ENCODE data around the gene TOE1. TPM values are rescaled to one million over a fixed set of nuclear protein-coding genes. Genes with fewer than 3 reads are reported as not detected.

Gene TOE1
- total RNA-seq, 2 donors from 2014 or later = 2.0 to 2.3 TPM

GRCh38 chr1:45299296-45299695 is 40.7 kb upstream of the TOE1 start:
- intact Hi-C loops (cut with DNase I) = no loop called here
- TF ChIP-seq, protein P1, sequence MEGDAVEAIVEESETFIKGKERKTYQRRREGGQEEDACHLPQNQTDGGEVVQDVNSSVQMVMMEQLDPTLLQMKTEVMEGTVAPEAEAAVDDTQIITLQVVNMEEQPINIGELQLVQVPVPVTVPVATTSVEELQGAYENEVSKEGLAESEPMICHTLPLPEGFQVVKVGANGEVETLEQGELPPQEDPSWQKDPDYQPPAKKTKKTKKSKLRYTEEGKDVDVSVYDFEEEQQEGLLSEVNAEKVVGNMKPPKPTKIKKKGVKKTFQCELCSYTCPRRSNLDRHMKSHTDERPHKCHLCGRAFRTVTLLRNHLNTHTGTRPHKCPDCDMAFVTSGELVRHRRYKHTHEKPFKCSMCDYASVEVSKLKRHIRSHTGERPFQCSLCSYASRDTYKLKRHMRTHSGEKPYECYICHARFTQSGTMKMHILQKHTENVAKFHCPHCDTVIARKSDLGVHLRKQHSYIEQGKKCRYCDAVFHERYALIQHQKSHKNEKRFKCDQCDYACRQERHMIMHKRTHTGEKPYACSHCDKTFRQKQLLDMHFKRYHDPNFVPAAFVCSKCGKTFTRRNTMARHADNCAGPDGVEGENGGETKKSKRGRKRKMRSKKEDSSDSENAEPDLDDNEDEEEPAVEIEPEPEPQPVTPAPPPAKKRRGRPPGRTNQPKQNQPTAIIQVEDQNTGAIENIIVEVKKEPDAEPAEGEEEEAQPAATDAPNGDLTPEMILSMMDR (IDR thresholded peaks at IDR 0.05) = no peak
- TF ChIP-seq POLR2A (IDR thresholded peaks at IDR 0.05) = no peak
- H3K36me3 ChIP-seq (replicated peaks in 1 of 2; ENCODE audit: insufficient read depth in 1 of 2, low read depth in 2 of 2) = no peaks in the 10 kb centered on the region

DNA sequence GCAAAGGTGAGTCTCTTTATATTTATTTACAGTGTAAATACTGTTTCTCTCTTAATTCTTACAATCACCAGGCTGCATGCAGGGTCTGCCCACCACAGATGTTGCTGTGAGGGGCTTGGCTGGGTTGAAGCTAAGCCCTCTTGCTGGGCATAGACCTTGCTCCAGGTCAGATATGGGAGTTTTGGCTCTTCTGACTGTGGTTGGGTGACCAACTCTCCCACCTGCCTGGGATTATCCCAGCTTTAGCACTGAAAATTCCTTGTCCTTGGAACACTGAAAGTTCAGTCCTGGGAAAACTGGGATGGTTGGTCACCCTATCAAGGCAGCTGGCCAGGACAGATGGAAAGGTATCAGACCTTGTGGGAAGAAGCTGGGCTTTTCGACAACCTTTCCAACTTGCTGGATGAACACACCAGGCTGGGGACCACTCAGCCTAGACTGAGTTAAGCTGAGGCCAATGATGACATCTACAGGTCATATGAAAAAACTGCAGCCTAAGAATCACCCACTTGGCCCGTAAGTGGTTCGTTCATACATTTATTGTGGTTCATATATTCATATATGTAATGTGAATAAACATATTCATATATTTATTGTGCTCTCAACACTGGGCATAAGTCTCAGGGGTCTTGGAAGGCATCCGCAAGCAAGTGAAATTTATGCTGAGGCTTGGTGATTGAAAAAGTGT is 39.8 kb upstream of the TOE1 start:
- WGBS, 2 donors = 5 to 8% methylated on average over 4 of the region's 4 CpGs
- Histone ChIP-seq H3K36me3 (replicated peaks in 1 of 2; ENCODE audit: insufficient read depth in 1 of 2, low read depth in 2 of 2) (no peaks in the 10 kb centered on the region), H3K9me3 (no peaks in the 10 kb centered on the region), H3K27ac (no peak overlapping the region), H3K27me3 (no peaks in the 10 kb centered on the region), H3K4me3 (no peak overlapping the region), H3K4me1 (peaks cover 11% of the 10 kb centered on the region)
- ATAC-seq (no peak), DNase-seq (peak; percentile 46 to 67 (median 58))
- intact Hi-C loops (cut with DNase I) = loop anchor here (5.0 kb wide), 1 partner anchor 283 kb away; no protein-coding TSS in a partner anchor
- TF ChIP-seq, protein P1 (IDR thresholded peaks at IDR 0.05) = peak in 6 of 7 experiments; percentile 61 to 79 (median 76)
- TF ChIP-seq POLR2A (IDR thresholded peaks at IDR 0.05) = no peak

More at GRCh38 chr1:45299296-45299695, 40.7 kb upstream of the TOE1 start:
- H3K4me3 ChIP-seq = no peak overlapping the region
- H3K4me1 ChIP-seq = peaks cover 3% of the 10 kb centered on the region
- WGBS, 2 donors = 80 to 100% methylated on average over 1 of the region's 1 CpG
- no peak overlapping the region for H3K27ac ChIP-seq
- no peak for ATAC-seq
- DNase-seq = no peak
- no peaks in the 10 kb centered on the region for H3K27me3 ChIP-seq
- H3K9me3 ChIP-seq = no peaks in the 10 kb centered on the region

DNA sequence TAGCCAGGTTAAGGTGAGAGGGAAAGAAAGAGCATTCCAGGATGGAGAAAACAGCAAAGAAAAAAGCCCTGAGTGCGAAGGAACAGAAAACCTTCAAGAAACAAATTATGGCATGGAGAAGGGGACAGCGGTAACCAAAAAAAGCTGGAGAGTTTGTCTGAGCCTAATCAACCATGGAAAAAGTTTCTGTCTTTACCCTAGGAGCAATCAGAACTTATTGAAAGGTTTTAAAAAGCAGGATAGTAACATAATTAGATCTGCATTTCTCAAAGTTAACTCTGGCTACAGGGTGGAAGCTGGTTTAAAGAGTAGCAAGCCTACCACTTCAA is 39.3 kb upstream of the TOE1 start:
- Histone ChIP-seq H3K36me3 (replicated peaks in 1 of 2; ENCODE audit: insufficient read depth in 1 of 2, low read depth in 2 of 2) (no peaks in the 10 kb centered on the region), H3K27me3 (no peaks in the 10 kb centered on the region), H3K9me3 (no peaks in the 10 kb centered on the region), H3K4me3 (no peak overlapping the region), H3K4me1 (peaks cover 12% of the 10 kb centered on the region), H3K27ac (no peak overlapping the region)
- intact Hi-C loops (cut with DNase I) = loop anchor here (5.0 kb wide), 1 partner anchor 283 kb away; no protein-coding TSS in a partner anchor
- no peak for DNase-seq
- no peak for ATAC-seq
- WGBS, 2 donors = 40 to 47% methylated on average over 2 of the region's 2 CpGs
- TF ChIP-seq, protein P1 (IDR thresholded peaks at IDR 0.05) = no peak
- TF ChIP-seq POLR2A (IDR thresholded peaks at IDR 0.05) = no peak

- Histone ChIP-seq H3K27ac (peak overlapping the region in 2 of 4 donors; percentile 85 to 94), H3K36me3 (replicated peaks in 1 of 2; ENCODE audit: insufficient read depth in 1 of 2, low read depth in 2 of 2) (no peaks in the 10 kb centered on the region), H3K9me3 (no peaks in the 10 kb centered on the region), H3K27me3 (no peaks in the 10 kb centered on the region), H3K4me3 (no peak overlapping the region), H3K4me1 (peaks cover 12% of the 10 kb centered on the region)
- 82 to 83% methylated on average over 16 of the region's 16 CpGs for WGBS, 2 donors
- no peak for TF ChIP-seq POLR2A (IDR thresholded peaks at IDR 0.05)
- TF ChIP-seq, protein P1 (IDR thresholded peaks at IDR 0.05) = no peak
- peak in 1 of 4 donors; percentile 21 for DNase-seq
- intact Hi-C loops (cut with DNase I) = loop anchor here (5.0 kb wide), 1 partner anchor 285 kb away; no protein-coding TSS in a partner anchor
- no peak for ATAC-seq
Observed at GRCh38 chr1:45302505-45303150, 37.3 kb upstream of the TOE1 start.

All from body of pancreas (tissue), 4 donors.